GM18951 (cell line): Measurements from ENCODE around the gene GPC6.

Experiments used
- POLR2A ChIP-seq: IDR thresholded peaks from 4 replicates; pipeline ENCODE4 v1.6.1; 2011; ENCODE audit warnings: mild to moderate bottlenecking; ENCODE audit not compliant: insufficient read length, insufficient read depth; ENCODE audit errors: extremely low read depth
- in situ Hi-C: fragments of 300-500 bp; cut with MboI; formaldehyde crosslinking; loops from one replicate; pipeline ENCODE4 v1.12.0; 2022; ENCODE audit warnings: low sequenced_read_pairs, mixed read lengths, inconsistent platforms; ENCODE audit not compliant: unreplicated experiment

GPC6 gene

DNA sequence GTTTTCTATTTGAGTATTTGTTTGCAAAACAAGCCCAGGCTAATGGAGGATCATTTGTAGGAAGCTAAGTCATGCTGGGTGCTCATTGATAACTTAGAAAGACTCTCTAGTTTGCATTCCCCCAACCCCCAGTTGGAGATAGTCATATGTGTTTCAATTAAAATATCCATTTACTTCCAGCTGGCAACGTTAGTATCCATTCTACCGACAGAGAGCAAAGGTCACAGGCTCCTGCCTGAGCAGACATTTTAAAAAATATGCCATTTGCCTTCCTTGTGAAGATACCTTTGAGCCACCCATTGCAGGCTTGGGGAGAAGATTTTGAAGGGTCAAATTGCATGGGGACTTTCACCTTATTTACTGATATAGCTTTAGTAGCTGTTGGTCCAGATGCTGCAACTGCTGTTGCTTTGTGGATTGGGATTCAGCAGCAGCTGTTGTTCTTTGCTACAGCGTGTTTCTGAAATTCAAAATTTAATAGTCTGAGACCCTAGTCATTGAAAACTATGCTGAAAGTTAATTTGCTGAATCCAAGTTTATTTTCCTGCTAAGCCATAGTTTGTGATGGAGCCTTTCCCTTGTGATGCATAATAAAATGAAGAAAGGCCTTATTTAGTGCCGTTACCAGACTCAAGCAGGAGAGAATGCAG lies 335.1 kb downstream of the GPC6 start:
- TF ChIP-seq POLR2A = no peak
- in situ Hi-C loops = no loop called here

DNA sequence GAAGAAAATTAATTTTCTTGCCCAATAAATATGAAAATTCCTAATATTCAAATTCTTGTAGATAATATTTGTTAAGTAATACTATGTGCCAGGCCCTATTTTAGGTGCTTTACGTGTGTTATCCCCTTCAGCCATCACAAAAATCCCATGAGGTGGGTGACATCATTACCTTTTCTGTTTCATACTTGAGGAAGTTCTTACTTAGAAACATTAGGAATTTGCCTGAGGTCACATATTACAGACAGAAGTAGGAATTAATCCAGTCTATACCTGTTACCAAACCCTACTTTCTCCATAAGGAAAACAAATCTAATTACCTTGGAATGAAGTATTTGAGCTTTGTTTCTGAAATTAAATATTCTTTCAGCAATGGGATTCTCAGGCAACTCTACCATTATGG lies 336.1 kb downstream of the GPC6 start:
- in situ Hi-C loops = no loop called here
- TF ChIP-seq POLR2A = no peak

DNA sequence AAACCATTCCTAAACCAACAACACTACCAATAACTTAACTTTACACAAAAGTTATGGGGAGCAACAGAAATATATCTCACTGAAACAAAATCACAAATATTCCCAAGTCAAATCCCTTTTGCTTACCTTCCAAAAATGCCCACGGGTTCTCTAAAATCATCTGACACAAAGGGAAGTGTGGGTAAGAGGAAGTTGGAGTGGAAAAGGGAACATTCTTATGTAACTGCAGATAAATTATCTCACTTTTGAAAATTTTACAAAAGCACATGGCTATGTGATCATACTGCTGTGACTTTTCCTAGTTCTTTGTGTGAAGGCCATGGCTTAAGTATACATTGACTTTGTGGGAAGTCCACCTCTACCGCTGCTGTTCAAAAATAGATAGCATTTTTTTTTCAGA lies 350.5 kb downstream of the GPC6 start:
- in situ Hi-C loops = no loop called here
- TF ChIP-seq POLR2A = no peak

DNA sequence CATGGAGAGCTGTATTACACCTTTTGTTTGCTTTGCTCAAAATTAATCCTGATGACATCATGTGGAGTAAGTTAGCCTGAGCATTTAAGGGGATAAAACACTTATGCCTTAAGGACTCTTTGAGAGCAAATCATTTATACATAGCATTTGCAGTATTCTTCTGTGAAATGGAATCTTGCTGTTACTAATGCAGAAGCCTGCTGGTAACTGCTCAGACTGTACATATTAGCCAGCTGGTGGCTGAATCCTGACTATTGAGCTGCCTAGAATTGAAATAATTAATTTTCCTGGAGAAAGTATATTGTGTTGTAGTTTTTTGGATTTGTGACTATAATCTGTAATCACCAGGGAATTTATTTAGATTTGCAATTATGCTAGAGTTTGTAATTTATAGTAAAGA lies 363.2 kb downstream of the GPC6 start:
- TF ChIP-seq POLR2A = no peak
- in situ Hi-C loops = no loop called here

DNA sequence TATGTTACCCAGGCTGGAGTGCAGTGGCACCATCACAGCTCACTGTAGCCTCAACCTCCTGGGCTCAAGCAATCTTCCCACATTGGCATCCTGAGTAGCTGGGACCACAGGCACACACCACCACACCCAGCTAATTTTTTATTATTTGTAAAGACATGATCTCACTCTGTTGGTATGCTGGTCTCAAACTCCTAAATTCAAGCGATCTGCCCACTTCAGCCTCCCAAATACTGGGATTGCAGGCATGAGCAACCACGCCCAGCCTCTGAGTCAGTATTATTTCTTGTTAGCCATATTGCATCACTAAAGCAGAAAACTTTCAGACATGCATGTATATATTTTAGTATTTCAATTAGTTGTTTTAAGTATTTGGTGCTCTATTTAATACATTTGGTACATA lies 376.4 kb downstream of the GPC6 start:
- in situ Hi-C loops = no loop called here
- TF ChIP-seq POLR2A = no peak

DNA sequence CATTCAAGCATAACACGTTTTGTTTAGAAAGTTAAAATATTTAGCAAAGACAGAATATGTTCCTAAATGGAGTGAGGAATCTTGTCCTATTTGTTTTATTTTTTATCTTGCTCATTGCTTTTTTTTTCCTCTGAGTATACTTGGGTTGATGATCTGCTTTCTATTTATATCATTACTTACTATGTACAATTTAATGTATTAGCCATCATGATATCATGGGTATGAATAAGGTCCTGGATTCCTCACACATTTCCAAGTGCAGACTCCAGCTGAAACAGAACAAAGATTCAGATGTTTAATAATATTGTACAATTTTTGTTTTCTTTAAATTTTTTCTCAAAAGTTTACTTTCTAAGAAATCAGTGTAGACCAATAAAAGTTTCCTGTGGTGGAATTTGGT lies 388.2 kb downstream of the GPC6 start:
- in situ Hi-C loops = no loop called here
- TF ChIP-seq POLR2A = no peak

DNA sequence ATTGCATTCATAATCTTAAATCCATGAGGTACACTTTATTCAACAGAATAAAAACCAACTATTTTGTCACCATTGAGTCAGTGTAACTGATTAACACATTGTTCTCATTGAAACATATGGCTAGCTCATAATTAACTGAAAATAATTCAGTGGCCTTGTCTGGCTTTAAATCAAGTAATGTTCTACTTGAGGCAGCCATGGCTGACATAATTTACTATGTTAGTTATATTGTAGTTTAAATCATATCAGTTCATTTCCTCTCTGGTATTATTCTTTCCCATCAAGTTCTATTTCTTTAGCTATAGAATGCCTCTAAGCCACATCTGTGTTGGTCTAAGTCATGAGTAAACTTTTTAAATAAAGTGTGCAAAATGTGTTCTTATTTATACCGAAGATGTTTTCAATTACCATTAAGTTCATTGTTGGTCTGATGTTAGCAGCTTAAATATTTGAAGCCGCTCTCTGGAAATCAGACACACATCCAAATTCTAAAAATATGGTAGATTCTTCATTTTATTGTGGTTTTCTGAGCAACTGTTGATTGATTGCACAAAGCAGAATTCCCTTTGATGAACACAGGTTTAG lies 393.7 kb downstream of the GPC6 start:
- no peak for TF ChIP-seq POLR2A
- in situ Hi-C loops = no loop called here

DNA sequence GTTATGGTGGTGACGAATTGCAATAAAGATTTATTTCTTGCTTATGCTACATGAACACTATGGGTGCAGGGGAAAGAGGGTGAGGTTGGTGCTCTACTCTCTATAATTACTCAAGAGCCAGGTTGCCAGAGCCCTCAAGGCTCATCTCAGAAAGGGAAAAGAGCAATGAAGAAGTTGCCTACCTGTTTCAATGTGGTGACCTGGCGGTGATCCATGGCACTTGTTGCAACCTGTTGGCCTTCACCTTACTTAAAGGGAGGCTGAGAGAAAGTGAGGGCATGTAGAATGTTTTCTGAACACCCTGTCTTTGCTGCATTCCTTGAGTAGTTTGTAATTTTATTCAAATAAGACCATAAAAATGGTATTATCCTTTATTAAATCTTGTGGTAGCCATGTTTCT lies 394.4 kb downstream of the GPC6 start:
- no peak for TF ChIP-seq POLR2A
- in situ Hi-C loops = no loop called here

DNA sequence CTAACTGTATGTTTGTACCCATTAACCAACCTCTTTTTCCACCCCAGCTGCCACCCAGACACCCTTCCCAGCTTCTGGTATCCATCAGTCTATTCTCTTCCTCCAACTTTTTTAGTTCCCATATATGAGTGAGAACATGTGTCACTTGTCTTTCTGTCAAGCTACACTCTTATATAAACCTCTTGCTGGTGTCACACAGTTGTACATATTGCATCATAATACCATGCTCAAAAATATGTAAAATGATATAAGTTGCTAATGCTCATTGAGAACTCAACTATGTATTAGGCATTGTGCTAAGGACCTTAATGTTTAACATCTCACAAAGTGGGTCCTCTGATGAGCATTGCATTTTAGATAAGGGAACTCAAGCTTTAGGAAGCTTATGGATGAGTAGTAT lies 395.4 kb downstream of the GPC6 start:
- in situ Hi-C loops = no loop called here

DNA sequence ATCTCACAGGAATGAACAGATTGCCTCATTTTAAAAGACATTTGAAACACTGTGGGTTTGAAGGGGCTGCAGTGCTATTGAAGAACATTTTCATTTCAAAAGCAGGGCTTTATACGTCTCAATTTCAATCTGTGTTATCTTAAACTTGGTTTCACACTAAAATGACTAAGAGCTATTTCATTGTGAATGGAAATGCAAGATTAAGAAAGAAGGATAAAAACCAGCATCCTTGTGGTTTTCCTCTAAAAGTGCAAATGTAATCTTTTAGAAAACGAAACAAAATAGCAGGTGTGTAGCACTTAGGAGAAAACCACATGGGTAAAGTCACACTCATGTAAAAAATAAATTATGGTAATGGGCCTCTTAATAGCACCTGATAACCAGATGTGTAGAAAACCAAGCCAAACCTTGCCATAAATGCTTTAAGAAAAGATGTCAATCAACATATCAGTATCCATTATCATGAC lies 397.7 kb downstream of the GPC6 start:
- TF ChIP-seq POLR2A = no peak
- in situ Hi-C loops = no loop called here

More for the DNA sequence above, 395.4 kb downstream of the GPC6 start:
- TF ChIP-seq POLR2A = no peak

DNA sequence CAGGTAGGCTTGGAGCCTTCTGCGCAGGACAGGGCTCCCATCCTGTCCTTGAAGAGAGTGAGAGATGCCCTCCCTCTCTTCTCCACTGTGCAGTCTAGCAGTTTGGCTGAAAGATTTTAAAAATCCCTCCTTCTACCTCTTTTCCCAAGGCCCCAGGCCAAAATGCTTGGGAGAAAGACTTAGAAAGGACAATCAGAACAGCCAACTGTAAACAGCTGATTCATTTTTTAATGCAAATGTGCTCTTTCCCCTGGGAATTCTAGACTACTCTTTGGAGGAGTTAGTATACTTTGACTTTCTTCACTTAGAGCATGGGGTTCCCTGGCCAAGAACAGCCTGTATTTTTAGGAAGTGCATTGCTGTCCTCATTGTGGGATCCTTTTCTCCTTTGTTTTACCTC lies 398.9 kb downstream of the GPC6 start:
- in situ Hi-C loops = no loop called here

DNA sequence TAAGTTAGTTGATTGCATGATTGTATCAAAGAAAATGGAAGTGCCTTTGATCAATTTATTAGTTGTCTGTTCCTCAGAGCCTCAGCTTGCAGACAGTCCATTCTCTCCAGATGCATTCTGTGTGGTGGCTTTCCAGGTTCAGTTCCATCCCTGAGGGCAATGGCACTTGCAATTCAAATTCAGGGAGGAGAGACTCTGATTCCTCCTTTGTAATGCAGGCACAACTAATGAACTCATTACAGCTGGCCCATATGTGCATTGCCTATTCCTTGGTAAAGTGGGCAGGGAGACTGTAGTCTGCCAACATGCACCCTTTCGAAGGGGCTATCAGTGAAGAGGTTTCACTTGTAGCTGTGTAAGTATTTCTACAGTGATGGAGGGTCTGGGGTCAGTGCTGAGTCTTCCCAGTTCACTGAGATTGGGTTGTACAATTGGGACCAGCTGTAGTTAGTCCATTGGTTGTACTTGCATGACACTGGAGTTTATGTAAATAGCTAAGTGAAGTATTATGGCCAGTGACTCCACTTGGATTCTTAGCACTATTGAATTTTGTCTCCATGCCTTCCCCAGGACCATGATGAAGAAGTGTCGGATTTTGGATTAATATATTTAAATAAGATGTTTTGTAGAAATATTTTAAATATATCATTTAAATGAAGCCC lies 401.7 kb downstream of the GPC6 start:
- no peak for TF ChIP-seq POLR2A
- in situ Hi-C loops = no loop called here

More for the DNA sequence above, 398.9 kb downstream of the GPC6 start:
- TF ChIP-seq POLR2A = no peak

DNA sequence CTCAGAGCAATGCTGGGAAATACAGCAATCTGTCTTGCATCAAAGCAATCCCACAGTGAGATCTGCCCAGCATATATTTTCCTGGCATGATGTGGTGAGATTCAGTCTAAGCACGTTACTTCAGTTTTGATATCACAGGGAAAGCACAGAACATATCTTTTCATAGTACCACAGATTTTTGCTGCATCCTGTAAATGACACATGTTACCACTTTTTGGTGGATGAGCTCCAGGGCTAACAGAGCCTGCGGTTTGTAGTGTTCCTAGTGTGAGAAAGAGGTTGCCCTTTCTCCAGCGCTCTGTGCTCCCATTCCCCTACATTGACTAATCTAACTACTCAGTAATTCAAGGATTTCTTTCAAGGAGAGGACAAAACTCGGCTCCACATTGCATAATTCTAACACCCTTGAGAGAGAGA lies 409.0 kb downstream of the GPC6 start:
- in situ Hi-C loops = no loop called here
- TF ChIP-seq POLR2A = no peak

DNA sequence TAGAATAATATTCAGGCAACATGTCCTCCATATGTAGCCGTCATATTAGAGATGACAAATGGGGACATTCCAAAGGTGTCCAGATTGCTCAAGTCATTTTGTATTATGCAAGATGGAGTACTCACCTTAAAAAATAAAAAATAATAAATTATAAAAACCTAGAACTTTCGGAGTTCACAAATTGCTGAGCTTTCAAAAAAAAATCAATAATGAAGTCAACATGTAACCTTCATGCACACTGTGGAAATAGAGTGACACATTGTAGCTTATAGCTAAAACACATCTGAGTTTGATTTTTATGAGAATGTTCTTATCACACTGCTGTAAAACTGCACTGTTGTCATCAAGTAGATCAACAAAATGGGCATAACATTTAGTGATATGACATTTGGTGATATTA lies 411.2 kb downstream of the GPC6 start:
- in situ Hi-C loops = no loop called here
- no peak for TF ChIP-seq POLR2A
